K562 (cell line): ENCODE results near the gene BMP15. TPM values are rescaled to one million over a fixed set of nuclear protein-coding genes. Genes with fewer than 3 reads are reported as not detected.
A peak's percentile ranks its signal among the peaks of the same experiment; 100 is the strongest.

ENCODE experiments used
- ATAC-seq: fragments of 200-7000 bp; cut with Tn5 transposase; 3 replicates; pipeline ENCODE4 v1.9.1; 2020; ENCODE audit warnings: moderate library complexity
- BruUV-seq: library from RNA; stranded (reverse); fragments of 400-500 nt; replicated peaks from 2 replicates; lab custom pipeline; 2021; lab: Mats Ljungman, UMichigan
- CTCF ChIA-PET: fragments of 300-600 bp; formaldehyde crosslinking; extraction: SDS; loops from one replicate; lab custom pipeline; 2021; ENCODE audit warnings: low intra/inter-chr PET ratio; lab: Yijun Ruan, JAX
- POLR2A ChIA-PET: fragments of 300-600, 350-650 bp; sonication (Branson Sonifier 250); formaldehyde crosslinking; extraction: SDS; loops from one replicate; lab custom pipeline; 2021; ENCODE audit warnings: antibody characterized with exemption, inconsistent platforms; lab: Yijun Ruan, JAX
- DNase-seq, 4 experiments: peaks; one replicate each; pipeline versions ENCODE4 v3.0.0 to v3.0.0-alpha.2; 2011 to 2018; ENCODE audit warnings: low spot score in 3 of 4, mixed read lengths in 3 of 4; ENCODE audit errors: extremely low read depth in 1 of 4
- FAIRE-seq: peaks from 2 replicates; lab custom pipeline; 2011; peaks lifted over from hg19 to GRCh38; lab: Jason Lieb, UNC
- H2AFZ ChIP-seq: 2 replicates; pipeline ENCODE4 v1.6.0; 2011; ENCODE audit warnings: low read depth, low read length, control low read depth, inconsistent platforms
- H3K27ac ChIP-seq: fragments of 200-600 bp; 3 replicates; pipeline ENCODE4 v1.8.0; 2011; ENCODE audit warnings: low read depth, mild to moderate bottlenecking, control low read depth, inconsistent platforms, low read length, moderate library complexity, mixed read lengths; ENCODE audit errors: extremely low read depth
- H3K27me3 ChIP-seq, 2 experiments: fragments of 300-600 bp in 1 of 2; 2 replicates in 1 of 2; 3 replicates in 1 of 2; pipeline versions ENCODE4 v1.6.0 to v1.8.0; 2011; ENCODE audit warnings: inconsistent platforms in 2 of 2, low read length in 2 of 2, mild to moderate bottlenecking in 1 of 2, mixed read lengths in 1 of 2, moderate library complexity in 1 of 2; ENCODE audit not compliant: control insufficient read depth in 2 of 2, insufficient read depth in 2 of 2
- H3K36me3 ChIP-seq: fragments of 300-600 bp; 3 replicates; pipeline ENCODE4 v1.8.0; 2011; ENCODE audit warnings: mild to moderate bottlenecking, low read length, inconsistent platforms; ENCODE audit not compliant: control insufficient read depth, insufficient read depth
- H3K4me1 ChIP-seq, 2 experiments: fragments of 200-600 bp in 1 of 2; replicated peaks in 1 of 2; 2 replicates in 1 of 2; 3 replicates in 1 of 2; pipeline versions ENCODE4 v1.5.1 to v1.8.0; 2011; ENCODE audit warnings: inconsistent platforms in 2 of 2, low read length in 2 of 2, mild to moderate bottlenecking in 1 of 2, mixed read lengths in 1 of 2, moderate library complexity in 1 of 2; ENCODE audit not compliant: control insufficient read depth in 2 of 2, insufficient read depth in 2 of 2
- H3K4me2 ChIP-seq: 2 replicates; pipeline ENCODE4 v1.6.1; 2011; ENCODE audit warnings: low read length, control low read depth, inconsistent platforms, mixed read lengths; ENCODE audit not compliant: insufficient read depth
- H3K4me3 ChIP-seq: fragments of 200-600 bp; sonication (generic), shearing (Covaris generic); 2 replicates; pipeline ENCODE4 v1.5.1; 2016; ENCODE audit warnings: control low read depth, inconsistent platforms
- H3K79me2 ChIP-seq: fragments of 200-600 bp; 3 replicates; pipeline ENCODE4 v1.8.0; 2011; ENCODE audit warnings: low read length, inconsistent platforms; ENCODE audit not compliant: control insufficient read depth, insufficient read depth
- H3K9ac ChIP-seq, 2 experiments: 2 replicates each; pipeline versions ENCODE4 v1.6.0 to v1.6.1; 2011; ENCODE audit warnings: low read depth in 2 of 2, low read length in 2 of 2, control low read depth in 1 of 2, inconsistent platforms in 1 of 2, mild to moderate bottlenecking in 1 of 2, mixed read lengths in 1 of 2; ENCODE audit not compliant: insufficient read depth in 1 of 2
- H3K9me1 ChIP-seq: one replicate; pipeline ENCODE4 v1.6.0; 2011; ENCODE audit warnings: inconsistent platforms, mild to moderate bottlenecking, low read length, moderate library complexity; ENCODE audit not compliant: control insufficient read depth, insufficient read depth
- H3K9me3 ChIP-seq: replicated peaks from 2 replicates; pipeline ENCODE4 v1.5.1; 2011; ENCODE audit warnings: low read depth, low read length, inconsistent platforms; ENCODE audit not compliant: control insufficient read depth, insufficient read depth
- H4K20me1 ChIP-seq: replicated peaks from 2 replicates; pipeline ENCODE4 v1.6.1; 2011; ENCODE audit warnings: low read length, inconsistent platforms, mixed read lengths; ENCODE audit not compliant: control insufficient read depth, insufficient read depth
- ADNP ChIP-seq: fragments of 200-800 bp; sonication (Bioruptor generic); IDR thresholded peaks from 2 replicates; pipeline ENCODE4 v1.6.1; 2016; ENCODE audit warnings: missing genetic modification characterization, missing compliant biosample characterization
- ARNT ChIP-seq, 2 experiments: fragments of 450-650 bp; IDR thresholded peaks; 2 replicates each; pipeline ENCODE4 v1.6.1; 2016; ENCODE audit warnings: mild to moderate bottlenecking in 1 of 2
- DIDO1 ChIP-seq: fragments of 450-650 bp; IDR thresholded peaks from 2 replicates; pipeline ENCODE4 v1.6.1; 2016; ENCODE audit warnings: low read depth, missing biosample characterization, missing genetic modification characterization
- FOSL1 ChIP-seq: fragments of 200-800 bp; sonication (Bioruptor generic); conservative IDR thresholded peaks from 2 replicates; pipeline ENCODE4 v1.6.1; 2016; ENCODE audit warnings: missing genetic modification characterization, missing compliant biosample characterization
- FOXP1 ChIP-seq: sonication (generic); formaldehyde crosslinking; IDR thresholded peaks from 2 replicates; pipeline ENCODE4 v1.8.0; 2022; ENCODE audit warnings: mild to moderate bottlenecking, missing genetic modification reagents
- HMGXB4 ChIP-seq: sonication (generic); formaldehyde crosslinking; IDR thresholded peaks from 2 replicates; pipeline ENCODE4 v1.8.1; 2023; ENCODE audit warnings: mild to moderate bottlenecking, missing genetic modification reagents
- NFE2 ChIP-seq: IDR thresholded peaks from 2 replicates; pipeline ENCODE4 v1.6.1; 2014; ENCODE audit warnings: antibody characterized with exemption, low read depth
- RB1 ChIP-seq: fragments of 450-650 bp; IDR thresholded peaks from 2 replicates; pipeline ENCODE4 v1.6.1; 2017; ENCODE audit warnings: low read depth, mild to moderate bottlenecking
- WGBS: fragments of 100-300 bp; shearing (Covaris generic); methylation state at CpG from one replicate; pipeline ENCODE4 v1.1.6; 2016; ENCODE audit warnings: low coverage, mixed read lengths; ENCODE audit not compliant: insufficient coverage; ENCODE audit errors: missing lambda C conversion rate; 5-methylcytosine and 5-hydroxymethylcytosine counted together
- in situ Hi-C: fragments of 300-500 bp; cut with MboI; formaldehyde crosslinking; loops from 4 replicates; pipeline ENCODE4 v1.15.0; 2018; ENCODE audit warnings: inconsistent platforms, mixed read lengths
- intact Hi-C: fragments of 100-400 bp; cut with micrococcal nuclease; formaldehyde crosslinking; loops from 2 replicates; pipeline ENCODE4 v1.14.2; 2022
- polyA plus RNA-seq, 8 experiments: library from polyadenylated mRNA; depleted of rRNA in 4 of 8; stranded (reverse) in 5 of 8; unstranded in 3 of 8; fragments of >200 nt; fragmentation: Nextera tagmentation in 2 of 8; fragmentation: Illumina TruSeq in 1 of 8; extraction: Ambion mirVana in 2 of 8; extraction: Trizol in 1 of 8; gene quantifications; 2 replicates each; pipeline versions ENCODE4 v1.2.1 to v1.2.3, GENCODE V29; 2011 to 2014; ENCODE audit warnings: inconsistent platforms in 1 of 8, missing spikeins in 1 of 8
- total RNA-seq, 7 experiments: library from RNA; depleted of rRNA in 6 of 7; stranded (reverse); fragments of >200 nt in 6 of 7; fragmentation: Illumina TruSeq in 2 of 7; extraction: Trizol in 2 of 7; gene quantifications; 2 replicates each; pipeline versions ENCODE4 v1.2.1 to v1.2.3, GENCODE V29; 2011 to 2021; ENCODE audit warnings: low replicate concordance in 1 of 7
- TF ChIP-seq, protein P1 (sequence below): fragments of 250-450 bp; sonication (Bioruptor Pico); IDR thresholded peaks from 2 replicates; pipeline ENCODE4 v1.8.0; 2021; ENCODE audit warnings: mild to moderate bottlenecking, moderate library complexity
- TF ChIP-seq, protein P2 (sequence below): fragments of 250-450 bp; sonication (Bioruptor Pico); IDR thresholded peaks from 2 replicates; pipeline ENCODE4 v1.5.0; 2020; ENCODE audit warnings: mild to moderate bottlenecking, borderline replicate concordance

Gene BMP15
- total and polyA plus RNA-seq, 9 of the 15 experiments (the other 6 are each of a cell fraction or from before 2014, with no cell fraction given): not detected

- DNase-seq: no peak
- in situ Hi-C loops: no loop called here
- Histone ChIP-seq H4K20me1 (no peaks in the 10 kb centered on the region), H3K4me1 (no peaks in the 10 kb centered on the region), H3K27ac (no peak overlapping the region), H3K4me2 (no peak overlapping the region), H3K27me3 (no peaks in the 10 kb centered on the region), H3K9me1 (no peaks in the 10 kb centered on the region), H3K9ac (no peak overlapping the region), H3K4me3 (no peak overlapping the region), H3K9me3 (no peaks in the 10 kb centered on the region), H3K79me2 (no peaks in the 10 kb centered on the region), H3K36me3 (no peaks in the 10 kb centered on the region), H2AFZ (no peak overlapping the region)
- no peak for FAIRE-seq
- ChIA-PET POLR2A (no interaction called here), CTCF (no interaction called here)
- ATAC-seq: no peak
- BruUV-seq: no TSS peak
- TF ChIP-seq, protein P1, sequence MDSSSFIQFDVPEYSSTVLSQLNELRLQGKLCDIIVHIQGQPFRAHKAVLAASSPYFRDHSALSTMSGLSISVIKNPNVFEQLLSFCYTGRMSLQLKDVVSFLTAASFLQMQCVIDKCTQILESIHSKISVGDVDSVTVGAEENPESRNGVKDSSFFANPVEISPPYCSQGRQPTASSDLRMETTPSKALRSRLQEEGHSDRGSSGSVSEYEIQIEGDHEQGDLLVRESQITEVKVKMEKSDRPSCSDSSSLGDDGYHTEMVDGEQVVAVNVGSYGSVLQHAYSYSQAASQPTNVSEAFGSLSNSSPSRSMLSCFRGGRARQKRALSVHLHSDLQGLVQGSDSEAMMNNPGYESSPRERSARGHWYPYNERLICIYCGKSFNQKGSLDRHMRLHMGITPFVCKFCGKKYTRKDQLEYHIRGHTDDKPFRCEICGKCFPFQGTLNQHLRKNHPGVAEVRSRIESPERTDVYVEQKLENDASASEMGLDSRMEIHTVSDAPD: no peak
- TF ChIP-seq FOSL1 (tag): 0 out of 2 replicates have a peak, but pooled peaks have one; percentile 21
- intact Hi-C loops: no loop called here
Measured at GRCh38 chrX:50881028-50881427, 29.5 kb upstream of the BMP15 start.

- 10% methylated on average over 2 of the region's 2 CpGs for WGBS
- Histone ChIP-seq H3K9me3 (no peaks in the 10 kb centered on the region), H3K36me3 (no peaks in the 10 kb centered on the region), H2AFZ (no peak overlapping the region), H3K9me1 (no peaks in the 10 kb centered on the region), H3K9ac (no peak overlapping the region), H3K27ac (no peak overlapping the region), H3K4me3 (no peak overlapping the region), H4K20me1 (no peaks in the 10 kb centered on the region), H3K4me1 (no peaks in the 10 kb centered on the region), H3K27me3 (no peaks in the 10 kb centered on the region), H3K4me2 (no peak overlapping the region), H3K79me2 (no peaks in the 10 kb centered on the region)
- DNase-seq (no peak), FAIRE-seq (no peak), ATAC-seq (no peak)
- intact Hi-C loops (no loop called here), in situ Hi-C loops (no loop called here)
- ChIA-PET CTCF (no interaction called here), POLR2A (no interaction called here)
- no TSS peak for BruUV-seq
- TF ChIP-seq DIDO1 (tag): no peak
- no peak for TF ChIP-seq NFE2
- no peak for TF ChIP-seq HMGXB4 (CRISPR knock-in tag)
- TF ChIP-seq, protein P2, sequence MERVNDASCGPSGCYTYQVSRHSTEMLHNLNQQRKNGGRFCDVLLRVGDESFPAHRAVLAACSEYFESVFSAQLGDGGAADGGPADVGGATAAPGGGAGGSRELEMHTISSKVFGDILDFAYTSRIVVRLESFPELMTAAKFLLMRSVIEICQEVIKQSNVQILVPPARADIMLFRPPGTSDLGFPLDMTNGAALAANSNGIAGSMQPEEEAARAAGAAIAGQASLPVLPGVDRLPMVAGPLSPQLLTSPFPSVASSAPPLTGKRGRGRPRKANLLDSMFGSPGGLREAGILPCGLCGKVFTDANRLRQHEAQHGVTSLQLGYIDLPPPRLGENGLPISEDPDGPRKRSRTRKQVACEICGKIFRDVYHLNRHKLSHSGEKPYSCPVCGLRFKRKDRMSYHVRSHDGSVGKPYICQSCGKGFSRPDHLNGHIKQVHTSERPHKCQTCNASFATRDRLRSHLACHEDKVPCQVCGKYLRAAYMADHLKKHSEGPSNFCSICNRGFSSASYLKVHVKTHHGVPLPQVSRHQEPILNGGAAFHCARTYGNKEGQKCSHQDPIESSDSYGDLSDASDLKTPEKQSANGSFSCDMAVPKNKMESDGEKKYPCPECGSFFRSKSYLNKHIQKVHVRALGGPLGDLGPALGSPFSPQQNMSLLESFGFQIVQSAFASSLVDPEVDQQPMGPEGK (CRISPR knock-in tag): no peak
- TF ChIP-seq RB1: no peak
- TF ChIP-seq ADNP (tag): no peak
- no peak for TF ChIP-seq ARNT (IDR thresholded peaks at IDR 0.05)
- TF ChIP-seq FOXP1 (CRISPR knock-in tag): no peak
Measured at GRCh38 chrX:50888884-50889283, 21.7 kb upstream of the BMP15 start.
